Endodermal cell (in vitro differentiated cells): ENCODE measurements around the gene WNT5A. TPM values are rescaled to one million over a fixed set of nuclear protein-coding genes. Genes with fewer than 3 reads are reported as not detected.

ENCODE experiments used
- DNase-seq: peaks from one replicate; pipeline ENCODE4 v3.0.0-alpha.2; 2017
- H3K27ac ChIP-seq: 2 replicates; pipeline ENCODE4 v1.5.1; 2013; ENCODE audit warnings: mild to moderate bottlenecking, low read depth, low read length, moderate library complexity
- H3K27me3 ChIP-seq: 2 replicates; pipeline ENCODE4 v1.6.1; 2013; ENCODE audit warnings: mild to moderate bottlenecking, low read length, moderate library complexity; ENCODE audit not compliant: insufficient read depth, control insufficient read depth, poor library complexity, severe bottlenecking
- H3K36me3 ChIP-seq: 2 replicates; pipeline ENCODE4 v1.7.0; 2013; ENCODE audit warnings: mild to moderate bottlenecking, low read length, moderate library complexity; ENCODE audit not compliant: control insufficient read depth, insufficient read depth
- H3K4me1 ChIP-seq: one replicate; pipeline ENCODE4 v1.7.0; 2013; ENCODE audit warnings: low read length; ENCODE audit not compliant: control insufficient read depth, insufficient read depth
- H3K4me3 ChIP-seq: 2 replicates; pipeline ENCODE4 v1.5.1; 2013; ENCODE audit warnings: mild to moderate bottlenecking, low read length, moderate library complexity
- H3K9ac ChIP-seq: 2 replicates; pipeline ENCODE4 v1.6.1; 2013; ENCODE audit warnings: mild to moderate bottlenecking, low read length, moderate library complexity; ENCODE audit not compliant: poor library complexity, severe bottlenecking; ENCODE audit errors: extremely low read depth
- H3K9me3 ChIP-seq: 2 replicates; pipeline ENCODE4 v1.6.1; 2013; ENCODE audit warnings: mild to moderate bottlenecking, low read length, moderate library complexity; ENCODE audit not compliant: control insufficient read depth
- H3K27ac Mint-ChIP-seq: 2 replicates; pipeline ENCODE4 v1.8.0; 2020; ENCODE audit warnings: mixed read lengths
- H3K27me3 Mint-ChIP-seq: 2 replicates; pipeline ENCODE4 v1.8.0; 2021; ENCODE audit warnings: mild to moderate bottlenecking, mixed read lengths; ENCODE audit not compliant: insufficient read depth
- H3K36me3 Mint-ChIP-seq: 2 replicates; pipeline ENCODE4 v1.8.0; 2020; ENCODE audit warnings: low read depth, mixed read lengths
- H3K4me1 Mint-ChIP-seq: 2 replicates; pipeline ENCODE4 v1.8.0; 2020; ENCODE audit warnings: mixed read lengths
- H3K4me3 Mint-ChIP-seq: 2 replicates; pipeline ENCODE4 v1.8.0; 2020; ENCODE audit warnings: mild to moderate bottlenecking, moderate library complexity, mixed read lengths
- H3K9me3 Mint-ChIP-seq: 2 replicates; pipeline ENCODE4 v1.8.0; 2020; ENCODE audit warnings: mild to moderate bottlenecking, mixed read lengths
- CTCF ChIP-seq: fragments of 200-600 bp; sonication (generic); conservative IDR thresholded peaks from 2 replicates; pipeline ENCODE4 v1.5.0; 2021; ENCODE audit warnings: antibody characterized with exemption, mild to moderate bottlenecking
- WGBS, 2 experiments: methylation state at CpG; one replicate each; pipeline versions ENCODE4 v1.1.5 to v1.1.7; 2013; ENCODE audit warnings: missing lambda C conversion rate in 2 of 2, mixed read lengths in 1 of 2; ENCODE audit not compliant: insufficient coverage in 1 of 2, insufficient read length in 1 of 2; 5-methylcytosine and 5-hydroxymethylcytosine counted together
- total RNA-seq, 2 donors: library from RNA; stranded (reverse); fragmentation: NEBNext Ultra II Directional in 1 of 2; extraction: Animal tissue kit (Norgen Biotek cat#: 25700) in 1 of 2; gene quantifications; 2 replicates in 1 of 2; 3 replicates in 1 of 2; pipeline ENCODE4 v1.2.1, GENCODE V29; 2021

The WNT5A gene
- total RNA-seq, 2 donors from 2014 or later = 0.92 to 1.4 TPM

DNA sequence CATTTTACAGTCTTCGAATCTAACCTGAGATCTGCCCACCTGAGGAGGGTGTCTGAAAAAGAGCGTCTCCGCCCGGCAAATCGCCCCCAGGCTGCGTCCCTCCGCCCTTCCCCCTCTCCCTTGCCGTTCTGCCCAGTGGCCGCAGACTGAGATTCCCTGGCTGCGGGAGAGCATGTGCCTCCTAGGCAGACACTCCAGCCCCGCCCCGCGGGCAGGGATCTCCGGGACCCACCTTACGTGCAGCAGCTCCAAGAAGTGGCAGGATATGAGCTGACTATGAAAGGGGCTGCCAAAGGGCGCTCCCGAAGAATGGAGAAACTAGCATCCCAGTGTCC is 2.7 kb upstream of the WNT5A start:
- WGBS, 2 experiments = 13 to 23% methylated on average over 6 to 17 of the region's 17 CpGs
- peaks cover 84% of the 10 kb centered on the region for H3K27me3 Mint-ChIP-seq

GRCh38 chr3:55488398-55489055 is 1.4 kb upstream of the WNT5A start:
- Histone ChIP-seq H3K36me3 (no peaks in the 10 kb centered on the region), H3K4me3 (peak overlapping the region; percentile 81), H3K27ac (no peak overlapping the region), H3K4me1 (no peaks in the 10 kb centered on the region), H3K27me3 (peaks cover 93% of the 10 kb centered on the region), H3K9ac (no peak overlapping the region), H3K9me3 (no peaks in the 10 kb centered on the region)
- 3 to 4% methylated on average over 12 to 30 of the region's 30 CpGs for WGBS, 2 experiments
- no peak for TF ChIP-seq CTCF
- Mint-ChIP-seq H3K9me3 (no peaks in the 10 kb centered on the region), H3K4me3 (peak overlapping the region; percentile 64), H3K27ac (no peak overlapping the region), H3K27me3 (peaks cover 93% of the 10 kb centered on the region), H3K36me3 (no peaks in the 10 kb centered on the region), H3K4me1 (peaks cover 40% of the 10 kb centered on the region)
- DNase-seq = peak; percentile 81

More for the DNA sequence above, 2.7 kb upstream of the WNT5A start:
- Histone ChIP-seq H3K9ac (no peak overlapping the region), H3K27ac (no peak overlapping the region), H3K9me3 (no peaks in the 10 kb centered on the region), H3K4me1 (no peaks in the 10 kb centered on the region), H3K27me3 (peaks cover 81% of the 10 kb centered on the region), H3K4me3 (peak overlapping the region; percentile 81), H3K36me3 (no peaks in the 10 kb centered on the region)
- DNase-seq = peak; percentile 82
- Mint-ChIP-seq H3K36me3 (no peaks in the 10 kb centered on the region), H3K4me1 (peaks cover 31% of the 10 kb centered on the region), H3K9me3 (no peaks in the 10 kb centered on the region), H3K4me3 (peak overlapping the region; percentile 64), H3K27ac (no peak overlapping the region)
- no peak for TF ChIP-seq CTCF

DNA sequence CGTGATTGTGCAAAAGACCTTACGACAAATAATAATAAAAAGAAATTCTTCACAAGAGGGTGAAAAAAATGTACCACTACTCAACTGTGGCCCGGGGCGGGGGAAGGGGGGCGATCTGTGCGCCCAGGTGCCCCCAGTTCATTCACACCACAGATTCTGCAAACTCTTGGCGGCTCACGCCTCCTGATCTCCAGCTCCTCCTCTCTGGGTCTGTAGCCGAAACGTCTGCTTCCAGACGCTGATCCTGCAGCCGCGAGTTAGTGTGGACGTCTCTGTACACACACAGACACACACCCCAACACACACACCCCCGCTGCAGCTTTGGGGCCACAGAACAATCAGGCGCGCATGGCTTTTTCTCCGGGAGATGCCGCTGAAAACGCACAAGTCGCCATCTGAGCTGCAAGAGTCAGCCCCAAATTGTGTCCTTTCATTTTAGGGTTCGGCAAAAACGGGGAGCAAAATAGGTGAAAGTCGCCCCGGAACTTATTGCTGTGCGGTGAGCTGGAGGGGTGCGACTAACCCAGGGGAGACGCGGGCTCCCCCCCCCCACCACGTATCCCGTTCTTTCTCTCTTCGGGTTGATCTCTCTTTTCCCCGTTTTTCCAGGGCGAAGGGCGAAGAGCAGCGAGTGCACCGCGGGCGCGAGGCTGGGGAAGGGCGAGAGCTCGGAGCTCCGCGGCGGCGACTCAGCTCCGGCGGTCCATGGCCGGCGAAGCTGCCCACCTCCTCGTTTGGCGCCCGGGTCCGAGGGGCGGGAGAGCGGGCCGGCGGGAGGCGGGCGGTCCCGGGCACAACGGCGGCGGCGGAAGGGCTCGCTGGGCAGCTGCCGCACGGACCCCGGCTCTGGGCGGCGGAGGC is 505 bp upstream of the WNT5A start:
- Histone ChIP-seq H3K9ac (peak overlapping the region; percentile 32), H3K4me3 (peak overlapping the region; percentile 81), H3K36me3 (no peaks in the 10 kb centered on the region), H3K4me1 (no peaks in the 10 kb centered on the region), H3K27ac (no peak overlapping the region), H3K27me3 (peaks cover 93% of the 10 kb centered on the region), H3K9me3 (no peaks in the 10 kb centered on the region)
- H3K4me1 Mint-ChIP-seq = peaks cover 49% of the 10 kb centered on the region
- H3K4me3 Mint-ChIP-seq = peak overlapping the region; percentile 64
- no peak overlapping the region for H3K27ac Mint-ChIP-seq
- H3K27me3 Mint-ChIP-seq = peaks cover 93% of the 10 kb centered on the region
- DNase-seq = peak; percentile 78
- 0% methylated on average over 18 to 71 of the region's 71 CpGs for WGBS, 2 experiments
- no peak for TF ChIP-seq CTCF
- no peaks in the 10 kb centered on the region for H3K36me3 Mint-ChIP-seq
- H3K9me3 Mint-ChIP-seq = no peaks in the 10 kb centered on the region
